RWPE2 (cell line): ENCODE data around the gene GNAT2.

Source experiments
- ATAC-seq: fragments of 200-7000 bp; cut with Tn5 transposase; 3 replicates; pipeline ENCODE4 v1.9.1; 2021; ENCODE audit warnings: low read depth
- DNase-seq: peaks from one replicate; pipeline ENCODE4 v3.0.0-alpha.2; 2020; ENCODE audit warnings: low spot score
- H3K27ac ChIP-seq: fragments of 450-650 bp; 2 replicates; pipeline ENCODE4 v1.5.1; 2017; ENCODE audit warnings: mild to moderate bottlenecking; ENCODE audit not compliant: poor library complexity, severe bottlenecking
- H3K27me3 ChIP-seq: fragments of 250-450 bp; sonication (Bioruptor Pico); 2 replicates; pipeline ENCODE4 v1.5.1; 2021; ENCODE audit warnings: mild to moderate bottlenecking, moderate library complexity; ENCODE audit not compliant: insufficient read depth, poor library complexity, severe bottlenecking
- H3K36me3 ChIP-seq: fragments of 250-450 bp; sonication (Bioruptor Pico); 2 replicates; pipeline ENCODE4 v1.5.1; 2020; ENCODE audit warnings: low read depth, mild to moderate bottlenecking, moderate library complexity
- H3K4me1 ChIP-seq: fragments of 250-450 bp; sonication (Bioruptor Pico); 2 replicates; pipeline ENCODE4 v1.5.1; 2021; ENCODE audit warnings: mild to moderate bottlenecking, moderate library complexity; ENCODE audit not compliant: insufficient read depth, poor library complexity, severe bottlenecking
- H3K4me3 ChIP-seq: fragments of 250-450 bp; sonication (Bioruptor Pico); 2 replicates; pipeline ENCODE4 v1.5.1; 2021; ENCODE audit warnings: mild to moderate bottlenecking, moderate library complexity; ENCODE audit not compliant: severe bottlenecking
- H3K9me3 ChIP-seq: fragments of 250-450 bp; sonication (Bioruptor Pico); 2 replicates; pipeline ENCODE4 v1.5.1; 2021; ENCODE audit warnings: mild to moderate bottlenecking, moderate library complexity; ENCODE audit not compliant: severe bottlenecking
- TF ChIP-seq, protein P1 (sequence below): fragments of 450-650 bp; IDR thresholded peaks from one replicate; pipeline ENCODE4 v1.5.1; 2017; ENCODE audit warnings: mild to moderate bottlenecking, moderate library complexity; ENCODE audit not compliant: poor library complexity, severe bottlenecking

GNAT2 gene

DNA sequence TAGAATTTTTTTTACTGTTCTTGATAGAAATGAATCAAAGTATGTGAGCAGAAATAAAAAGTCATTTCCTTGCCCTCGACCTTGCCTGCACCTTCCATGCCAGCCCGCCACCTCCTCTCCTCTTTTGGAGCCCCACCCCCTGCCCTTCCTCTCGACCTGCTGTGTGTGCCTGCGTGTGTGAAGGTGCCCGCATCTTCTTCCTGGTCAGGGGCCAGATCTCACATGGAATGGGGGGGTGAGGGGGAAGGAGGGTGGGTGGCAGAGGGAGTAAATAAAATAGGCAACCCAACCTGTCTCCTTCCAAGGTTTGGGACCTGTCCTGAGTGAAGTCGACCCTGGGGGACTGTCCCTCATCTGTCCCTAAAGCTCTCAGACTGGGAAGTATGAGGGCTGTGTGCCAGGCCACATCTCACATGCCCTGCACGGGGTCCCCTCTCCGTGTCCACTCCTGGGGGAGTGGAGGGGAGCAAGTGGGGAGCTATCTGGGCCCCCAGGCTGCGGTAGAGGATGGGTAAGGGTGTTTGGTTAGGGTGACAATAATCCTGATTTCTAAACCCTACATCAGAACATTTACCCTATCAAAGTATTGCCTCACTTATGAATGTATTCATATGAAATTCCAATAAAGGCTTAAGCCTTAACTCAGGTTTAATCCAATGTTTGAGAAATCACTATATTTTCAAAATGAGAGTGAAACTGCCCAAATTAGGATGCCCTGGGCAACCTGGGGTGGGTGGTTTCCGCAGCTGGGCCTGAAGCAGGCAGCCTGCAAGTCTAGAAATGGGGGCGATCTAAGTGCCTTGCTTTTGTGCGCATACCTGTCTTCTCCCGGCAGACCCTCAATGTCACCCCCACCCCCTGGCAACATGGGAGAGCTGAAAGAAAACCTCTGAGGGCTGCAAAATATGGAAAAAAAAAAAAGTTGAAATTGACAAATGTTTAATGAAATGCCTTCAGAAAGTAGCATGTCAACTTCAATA, 15.6 kb upstream of the GNAT2 start:
- no peak overlapping the region for H3K27ac ChIP-seq

DNA sequence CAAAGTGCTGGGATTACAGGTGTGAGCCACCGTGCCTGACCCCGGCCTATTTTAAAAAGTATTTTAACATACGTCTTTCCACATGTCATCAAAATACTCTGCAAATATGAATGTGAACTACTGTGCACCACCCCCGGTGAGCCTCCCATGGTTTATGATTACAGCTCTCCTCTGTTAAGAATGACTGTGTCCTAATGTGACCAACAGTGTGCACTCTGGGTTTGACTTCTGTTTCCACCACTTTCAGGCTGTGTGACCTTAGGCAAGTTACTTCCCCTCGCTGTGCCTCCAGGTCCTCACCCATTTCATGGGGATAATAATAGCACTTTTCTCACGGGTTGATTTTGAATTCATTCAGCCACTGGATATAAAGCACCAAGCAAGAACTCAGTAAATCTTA, 14.9 kb upstream of the GNAT2 start:
- no peaks in the 10 kb centered on the region for H3K4me1 ChIP-seq
- no peaks in the 10 kb centered on the region for H3K27me3 ChIP-seq
- no peak overlapping the region for H3K27ac ChIP-seq

More for the DNA sequence above, 15.6 kb upstream of the GNAT2 start:
- Histone ChIP-seq H3K27me3 (no peaks in the 10 kb centered on the region), H3K9me3 (no peaks in the 10 kb centered on the region), H3K4me3 (no peak overlapping the region), H3K36me3 (peaks cover 13% of the 10 kb centered on the region), H3K4me1 (no peaks in the 10 kb centered on the region)
- ATAC-seq (no peak), DNase-seq (no peak)
- TF ChIP-seq, protein P1, sequence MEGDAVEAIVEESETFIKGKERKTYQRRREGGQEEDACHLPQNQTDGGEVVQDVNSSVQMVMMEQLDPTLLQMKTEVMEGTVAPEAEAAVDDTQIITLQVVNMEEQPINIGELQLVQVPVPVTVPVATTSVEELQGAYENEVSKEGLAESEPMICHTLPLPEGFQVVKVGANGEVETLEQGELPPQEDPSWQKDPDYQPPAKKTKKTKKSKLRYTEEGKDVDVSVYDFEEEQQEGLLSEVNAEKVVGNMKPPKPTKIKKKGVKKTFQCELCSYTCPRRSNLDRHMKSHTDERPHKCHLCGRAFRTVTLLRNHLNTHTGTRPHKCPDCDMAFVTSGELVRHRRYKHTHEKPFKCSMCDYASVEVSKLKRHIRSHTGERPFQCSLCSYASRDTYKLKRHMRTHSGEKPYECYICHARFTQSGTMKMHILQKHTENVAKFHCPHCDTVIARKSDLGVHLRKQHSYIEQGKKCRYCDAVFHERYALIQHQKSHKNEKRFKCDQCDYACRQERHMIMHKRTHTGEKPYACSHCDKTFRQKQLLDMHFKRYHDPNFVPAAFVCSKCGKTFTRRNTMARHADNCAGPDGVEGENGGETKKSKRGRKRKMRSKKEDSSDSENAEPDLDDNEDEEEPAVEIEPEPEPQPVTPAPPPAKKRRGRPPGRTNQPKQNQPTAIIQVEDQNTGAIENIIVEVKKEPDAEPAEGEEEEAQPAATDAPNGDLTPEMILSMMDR, result no peak

DNA sequence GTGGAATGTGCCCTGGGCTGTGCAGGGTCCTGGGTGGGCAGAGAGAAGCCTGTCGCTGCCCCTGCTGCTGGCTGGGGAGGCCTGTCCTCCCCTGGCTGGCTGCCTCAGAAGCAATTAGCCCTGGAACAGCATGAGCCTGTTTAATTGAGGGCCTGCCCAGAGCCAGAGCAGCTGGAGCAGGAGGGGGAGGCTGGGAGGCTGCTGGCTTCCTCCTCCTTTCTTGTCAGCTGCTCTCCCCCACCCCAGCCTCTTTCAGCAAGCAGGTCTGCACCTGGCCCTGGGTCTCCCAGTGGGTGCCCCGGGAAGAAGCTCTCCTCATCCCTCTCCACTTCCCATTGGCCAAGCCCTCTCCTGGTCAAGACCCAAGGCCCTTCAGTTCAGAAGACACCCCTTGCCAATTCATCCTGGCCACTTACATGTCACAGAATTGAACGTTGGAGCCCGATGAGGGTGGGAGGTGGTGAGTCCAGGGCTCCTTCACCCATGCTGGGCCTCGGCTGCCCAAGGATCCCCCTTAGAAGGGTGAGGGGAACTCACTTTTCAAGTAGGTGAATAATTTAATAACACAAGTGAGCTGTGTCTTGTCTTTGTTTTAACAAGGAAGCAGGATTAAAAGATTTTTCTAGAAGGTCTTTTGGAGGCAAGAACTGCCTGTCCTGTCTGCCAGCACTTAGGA, 13.4 kb upstream of the GNAT2 start:
- Histone ChIP-seq H3K27ac (no peak overlapping the region), H3K4me1 (peaks cover 2% of the 10 kb centered on the region), H3K9me3 (no peaks in the 10 kb centered on the region), H3K4me3 (no peak overlapping the region), H3K27me3 (no peaks in the 10 kb centered on the region), H3K36me3 (peaks cover 29% of the 10 kb centered on the region)
- TF ChIP-seq, protein P1, result no peak
- ATAC-seq (no peak), DNase-seq (no peak)

More for the DNA sequence above, 14.9 kb upstream of the GNAT2 start:
- no peak for DNase-seq
- Histone ChIP-seq H3K4me3 (no peak overlapping the region), H3K9me3 (no peaks in the 10 kb centered on the region), H3K36me3 (peaks cover 21% of the 10 kb centered on the region)
- ATAC-seq, result no peak
- TF ChIP-seq, protein P1, result no peak

DNA sequence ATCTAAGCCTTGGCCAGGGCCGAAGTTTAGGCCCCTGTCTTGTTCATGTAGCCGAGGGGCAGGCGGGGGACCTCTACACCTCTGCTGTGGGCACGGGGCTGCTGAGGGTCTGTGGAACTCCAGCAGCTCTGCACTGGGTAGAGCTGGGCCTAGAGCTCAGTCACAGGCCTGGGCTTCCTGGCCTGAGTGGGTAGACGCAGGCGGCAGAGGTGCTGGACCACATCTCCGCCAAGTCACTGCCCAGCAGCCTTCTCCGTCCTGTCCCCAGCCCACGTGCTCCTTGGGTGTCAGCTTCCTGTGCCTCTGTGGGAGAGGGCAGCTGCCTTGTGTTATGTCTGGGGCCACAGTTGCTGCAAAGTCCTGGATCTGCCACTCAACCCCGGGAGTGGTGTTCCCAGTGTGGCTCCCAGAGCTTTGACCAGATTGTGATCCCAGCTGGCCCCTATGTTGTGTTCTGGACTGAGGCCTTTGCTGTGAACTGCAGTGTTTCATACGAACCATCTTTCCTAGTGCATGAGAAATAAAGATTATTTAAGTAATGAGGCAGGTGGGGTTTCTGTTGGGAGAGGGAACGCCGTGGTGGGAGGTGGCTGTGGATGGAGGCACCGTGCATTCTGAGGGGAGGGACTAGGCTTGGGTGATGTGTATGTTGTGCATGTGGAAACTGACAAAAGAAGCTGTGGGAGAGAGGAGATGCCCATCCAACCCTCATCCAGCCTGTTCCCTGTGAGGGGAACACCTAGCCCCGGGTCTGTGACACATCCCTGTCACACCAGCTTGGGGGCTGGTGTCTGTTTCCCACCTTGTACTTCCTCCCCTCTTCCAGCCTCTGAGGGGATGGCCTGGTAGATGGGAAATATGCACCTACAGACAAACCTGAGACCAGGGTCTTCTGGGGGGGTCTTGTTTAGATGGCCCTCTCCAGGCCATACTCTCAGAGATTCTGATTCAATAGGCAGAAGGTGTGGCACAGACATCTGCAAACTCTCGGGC, 12.4 kb upstream of the GNAT2 start:
- Histone ChIP-seq H3K36me3 (peaks cover 29% of the 10 kb centered on the region), H3K27ac (no peak overlapping the region), H3K27me3 (no peaks in the 10 kb centered on the region), H3K4me1 (peaks cover 2% of the 10 kb centered on the region), H3K9me3 (no peaks in the 10 kb centered on the region), H3K4me3 (no peak overlapping the region)
- TF ChIP-seq, protein P1, result no peak
- no peak for ATAC-seq
- no peak for DNase-seq
